GM21528 (cell line): Measurements from ENCODE around the gene MEGF8.

ENCODE experiments used
- ATAC-seq: cut with Tn5 transposase; IDR thresholded peaks from one replicate; pipeline ENCODE4 v1.9.1; 2021; ENCODE audit warnings: mild to moderate bottlenecking, moderate library complexity; ENCODE audit not compliant: unreplicated experiment, low FRiP score

Gene MEGF8

DNA sequence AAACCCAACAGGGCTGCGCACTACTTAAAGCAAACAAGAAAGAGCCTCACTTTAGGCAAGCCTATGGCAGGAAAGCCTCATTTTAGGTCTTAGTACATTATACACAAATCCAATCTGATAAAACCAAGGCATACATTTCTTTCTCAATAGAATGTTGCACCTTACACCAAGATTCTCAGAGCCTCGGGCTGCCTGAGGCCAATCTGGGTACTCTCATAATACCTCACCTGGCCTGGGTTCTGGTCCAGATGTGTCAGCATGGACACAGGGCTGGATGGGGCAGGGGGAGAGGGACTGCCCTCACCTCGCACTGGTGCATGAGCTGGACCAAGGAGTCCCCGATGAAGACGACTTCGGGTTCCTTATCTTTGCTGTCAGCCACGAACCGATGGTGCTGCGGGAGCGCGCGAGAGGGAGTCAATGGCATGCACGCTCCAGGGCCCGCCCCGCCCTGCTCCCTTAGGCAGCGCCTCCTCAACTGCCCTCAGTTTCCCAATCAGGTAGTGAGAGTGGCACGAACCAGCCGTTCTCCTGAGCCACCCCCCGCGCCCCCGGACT is 23.7 kb upstream of the MEGF8 start, which contains the start of gene PRR19:
Gene PRR19 (plus strand): TSS at position 487 of the 558 bp plus-strand sequence. CDS start 7,453 bp downstream, outside the sequence.
- peak; percentile 3 for ATAC-seq

GRCh38 chr19:42303101-42303464 is 22.4 kb upstream of the MEGF8 start:
- no peak for ATAC-seq

DNA sequence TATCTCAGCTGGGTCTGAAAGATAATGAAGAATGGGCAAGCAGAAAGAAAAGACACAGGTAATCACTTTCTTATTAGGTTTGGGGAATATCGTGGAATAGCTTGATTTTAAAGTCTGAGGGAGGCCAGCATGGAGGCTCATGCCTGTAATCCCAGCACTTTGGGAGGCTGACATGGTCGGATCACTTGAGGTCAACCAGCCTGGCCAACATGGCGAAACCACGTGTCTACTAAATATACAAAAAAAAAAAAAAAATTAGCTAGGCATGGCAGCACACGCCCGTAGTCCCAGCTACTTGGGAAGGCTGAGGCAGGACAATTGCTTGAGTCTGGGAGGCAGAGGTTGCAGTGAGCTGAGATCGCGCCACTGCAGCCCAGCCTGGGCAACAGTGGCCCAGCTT is 21.6 kb upstream of the MEGF8 start:
- no peak for ATAC-seq

- no peak for ATAC-seq
Observed at GRCh38 chr19:42306646-42307045, 18.8 kb upstream of the MEGF8 start.

DNA sequence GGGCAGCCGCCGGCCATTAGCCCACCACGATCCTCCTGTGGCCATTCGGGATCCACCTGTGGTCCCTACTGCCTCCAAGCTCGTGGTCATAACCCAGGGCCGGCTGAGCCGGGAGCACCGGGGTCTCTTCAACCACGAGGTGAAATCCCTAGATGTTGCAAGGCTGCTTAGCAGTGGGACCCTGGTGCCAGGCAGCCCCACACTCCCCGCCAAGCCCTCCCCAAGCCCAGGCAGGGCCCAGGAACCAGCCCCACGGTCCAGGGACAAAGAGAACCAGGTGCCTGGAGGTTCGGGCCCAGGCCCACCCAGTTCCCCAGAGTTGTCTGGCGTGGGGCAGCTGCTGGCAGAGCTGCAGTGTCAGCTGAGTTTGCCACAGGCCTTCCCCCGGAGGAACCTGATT is 15.7 kb upstream of the MEGF8 start:
- ATAC-seq, result no peak

- no peak for ATAC-seq
Observed at GRCh38 chr19:42311657-42312056, 13.8 kb upstream of the MEGF8 start.

DNA sequence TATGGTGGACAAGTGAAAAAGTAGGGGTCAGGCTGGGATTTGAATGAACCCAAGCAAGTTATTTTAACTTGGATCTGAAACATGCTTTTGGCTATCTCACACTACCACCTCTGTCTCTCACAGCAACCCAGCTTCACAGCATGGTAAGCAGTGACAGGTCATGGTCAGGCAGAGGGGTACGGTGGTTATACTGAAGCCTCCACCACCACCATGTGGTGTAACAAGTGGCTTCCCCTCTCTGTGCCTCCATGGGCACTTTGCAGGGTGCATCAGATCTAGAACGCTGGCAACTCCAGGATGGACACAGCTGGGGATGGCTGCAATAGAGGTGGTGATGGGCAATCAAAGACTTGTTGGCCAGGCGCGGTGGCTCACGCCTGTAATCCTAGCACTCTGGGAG is 13.1 kb upstream of the MEGF8 start:
- ATAC-seq, result no peak

- no peak for ATAC-seq
Observed at GRCh38 chr19:42313096-42313839, 12.2 kb upstream of the MEGF8 start, which contains the start of gene TMEM145. TSS of gene TMEM145 (plus strand) at chr19:42313309. CDS start at chr19:42313377, 68 bp downstream.

DNA sequence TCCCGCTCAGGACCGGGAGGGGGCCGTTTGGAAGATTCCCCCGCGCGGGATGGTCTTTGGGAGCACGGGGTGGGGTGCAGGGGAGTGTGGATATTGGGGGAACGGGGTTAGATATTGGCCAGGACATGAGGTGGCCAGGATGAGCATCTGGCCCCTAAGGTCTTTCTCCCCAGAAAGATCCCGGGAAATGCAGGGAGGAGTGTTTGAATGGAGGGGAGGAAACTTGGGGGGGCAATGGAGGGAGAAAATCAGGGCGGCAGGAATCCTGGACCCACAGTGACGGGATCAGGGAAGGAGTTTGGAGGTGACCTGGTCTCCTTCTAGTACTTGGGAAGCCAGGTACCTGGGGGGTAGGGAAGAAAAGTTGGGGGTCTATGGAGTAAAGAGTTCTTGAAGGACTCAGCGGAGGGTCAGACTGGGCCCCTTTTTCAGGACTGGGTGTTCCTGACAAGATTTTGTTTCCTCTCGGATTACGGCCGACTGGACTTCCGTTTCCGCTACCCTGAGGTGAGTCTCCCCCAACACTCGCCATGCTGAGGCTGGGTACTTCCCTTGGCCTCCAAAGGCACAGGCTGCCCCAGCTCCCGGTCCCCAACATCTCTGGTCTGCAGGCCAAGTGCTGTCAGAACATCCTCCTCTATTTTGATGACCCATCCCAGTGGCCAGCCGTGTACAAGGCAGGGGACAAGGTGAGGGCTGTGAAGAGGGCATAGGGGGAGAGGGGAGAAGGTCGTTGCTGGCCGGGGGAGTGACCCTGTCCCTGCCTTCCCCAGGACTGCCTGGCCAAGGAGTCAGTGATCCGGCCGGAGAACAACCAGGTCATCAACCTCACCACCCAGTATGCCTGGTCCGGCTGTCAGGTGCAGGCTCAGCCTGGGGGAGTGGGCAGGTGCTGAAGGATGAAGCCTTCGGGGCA is 11.3 kb upstream of the MEGF8 start:
- no peak for ATAC-seq

GRCh38 chr19:42315024-42315423 is 10.4 kb upstream of the MEGF8 start:
- ATAC-seq, result no peak

DNA sequence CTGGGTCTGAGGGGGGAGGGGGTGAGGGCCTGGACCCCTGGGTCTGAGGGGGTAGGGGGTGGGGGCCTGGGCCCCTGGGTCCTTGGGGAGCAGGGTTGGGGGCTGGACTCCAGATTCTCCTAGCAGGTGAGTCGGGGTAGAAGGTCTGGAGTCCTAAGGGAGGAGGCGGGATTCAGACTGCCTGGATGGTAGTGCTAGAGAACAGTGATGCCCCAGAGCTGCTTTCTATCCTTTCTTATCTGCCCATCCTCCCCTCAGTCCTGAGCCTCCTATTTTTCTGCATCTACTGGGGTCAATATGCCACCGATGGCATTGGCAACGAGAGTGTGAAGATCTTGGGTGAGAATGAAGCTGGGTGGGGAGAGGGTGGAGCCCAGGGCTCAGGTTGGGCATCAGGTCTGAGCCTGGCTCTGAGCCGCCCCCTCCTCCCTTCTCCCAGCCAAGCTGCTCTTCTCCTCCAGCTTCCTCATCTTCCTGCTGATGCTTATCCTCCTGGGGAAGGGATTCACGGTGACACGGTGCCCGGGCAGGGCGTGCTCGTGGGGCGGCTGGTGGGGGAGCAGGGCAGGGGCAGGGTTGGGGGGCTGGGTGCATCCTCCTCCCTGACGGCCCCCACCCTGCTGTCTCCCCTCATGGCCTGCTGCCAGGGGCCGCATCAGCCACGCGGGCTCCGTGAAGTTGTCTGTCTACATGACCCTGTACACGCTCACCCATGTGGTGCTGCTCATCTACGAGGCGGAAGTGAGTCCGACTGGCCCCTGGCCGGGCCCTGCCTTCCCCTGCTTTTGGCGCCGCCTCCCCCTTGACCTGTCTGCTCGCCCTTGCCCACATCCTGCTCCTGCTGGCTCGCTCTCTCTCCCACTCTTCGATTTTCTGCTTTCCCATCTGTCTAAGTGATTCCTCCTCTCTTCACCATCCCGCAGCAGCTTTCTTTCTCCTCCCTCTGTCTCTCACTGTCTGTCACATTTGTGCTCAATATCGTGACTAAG is 8.9 kb upstream of the MEGF8 start:
- ATAC-seq, result no peak

DNA sequence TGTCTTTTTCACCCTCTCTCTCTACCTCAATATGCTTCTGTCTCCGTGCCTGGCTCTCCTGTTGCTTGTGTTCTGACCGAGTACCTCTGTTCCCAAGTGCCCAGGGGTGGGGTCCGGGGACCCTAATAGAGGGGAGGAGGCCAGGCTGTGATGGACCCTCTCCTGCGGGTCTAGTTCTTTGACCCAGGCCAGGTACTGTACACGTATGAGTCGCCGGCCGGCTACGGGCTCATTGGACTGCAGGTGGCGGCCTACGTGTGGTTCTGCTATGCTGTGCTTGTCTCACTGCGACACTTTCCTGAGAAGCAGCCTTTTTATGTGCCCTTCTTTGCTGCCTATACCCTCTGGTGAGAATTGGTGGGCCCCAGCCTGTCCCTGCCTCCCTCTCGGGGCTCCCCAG is 7.9 kb upstream of the MEGF8 start:
- no peak for ATAC-seq

DNA sequence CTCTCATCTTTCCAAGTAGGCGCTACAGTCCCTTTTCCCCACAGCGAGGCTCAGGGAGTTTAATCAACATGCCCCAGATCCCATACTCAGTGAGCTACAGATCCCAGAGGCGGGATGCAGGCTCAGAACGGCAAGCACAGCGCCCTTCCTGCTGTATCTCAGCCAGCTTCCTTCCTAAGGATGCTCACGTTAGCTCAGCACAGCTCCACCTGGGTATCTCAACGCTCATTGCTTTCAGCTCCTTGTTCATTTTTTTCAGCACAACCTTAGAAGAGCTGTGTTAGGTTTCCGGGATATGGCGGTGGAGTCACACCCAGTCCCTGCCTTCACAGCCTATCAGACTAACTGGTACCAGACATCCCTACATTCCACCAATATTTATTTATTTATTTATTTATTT is 3.1 kb upstream of the MEGF8 start:
- no peak for ATAC-seq

DNA sequence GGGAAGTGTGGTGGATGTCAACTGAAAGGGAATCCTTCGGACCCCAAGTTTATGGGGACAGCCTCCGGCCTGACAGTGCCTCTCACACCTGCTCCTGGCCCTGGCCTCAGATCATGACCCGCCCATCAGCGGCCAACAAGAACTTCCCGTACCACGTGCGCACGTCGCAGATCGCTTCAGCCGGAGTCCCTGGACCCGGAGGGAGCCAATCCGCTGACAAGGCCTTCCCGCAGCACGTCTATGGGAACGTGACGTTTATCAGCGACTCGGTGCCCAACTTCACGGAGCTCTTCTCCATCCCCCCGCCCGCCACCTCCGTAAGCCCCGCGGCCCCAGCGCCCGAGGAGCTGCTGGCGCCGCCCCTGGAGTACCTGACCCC is 2.0 kb upstream of the MEGF8 start:
- ATAC-seq, result no peak

- no peak for ATAC-seq
Observed at GRCh38 chr19:42323852-42324654, 1.4 kb upstream of the MEGF8 start.

- no peak for ATAC-seq
Observed at GRCh38 chr19:42324655-42325307, 654 bp upstream of the MEGF8 start.

DNA sequence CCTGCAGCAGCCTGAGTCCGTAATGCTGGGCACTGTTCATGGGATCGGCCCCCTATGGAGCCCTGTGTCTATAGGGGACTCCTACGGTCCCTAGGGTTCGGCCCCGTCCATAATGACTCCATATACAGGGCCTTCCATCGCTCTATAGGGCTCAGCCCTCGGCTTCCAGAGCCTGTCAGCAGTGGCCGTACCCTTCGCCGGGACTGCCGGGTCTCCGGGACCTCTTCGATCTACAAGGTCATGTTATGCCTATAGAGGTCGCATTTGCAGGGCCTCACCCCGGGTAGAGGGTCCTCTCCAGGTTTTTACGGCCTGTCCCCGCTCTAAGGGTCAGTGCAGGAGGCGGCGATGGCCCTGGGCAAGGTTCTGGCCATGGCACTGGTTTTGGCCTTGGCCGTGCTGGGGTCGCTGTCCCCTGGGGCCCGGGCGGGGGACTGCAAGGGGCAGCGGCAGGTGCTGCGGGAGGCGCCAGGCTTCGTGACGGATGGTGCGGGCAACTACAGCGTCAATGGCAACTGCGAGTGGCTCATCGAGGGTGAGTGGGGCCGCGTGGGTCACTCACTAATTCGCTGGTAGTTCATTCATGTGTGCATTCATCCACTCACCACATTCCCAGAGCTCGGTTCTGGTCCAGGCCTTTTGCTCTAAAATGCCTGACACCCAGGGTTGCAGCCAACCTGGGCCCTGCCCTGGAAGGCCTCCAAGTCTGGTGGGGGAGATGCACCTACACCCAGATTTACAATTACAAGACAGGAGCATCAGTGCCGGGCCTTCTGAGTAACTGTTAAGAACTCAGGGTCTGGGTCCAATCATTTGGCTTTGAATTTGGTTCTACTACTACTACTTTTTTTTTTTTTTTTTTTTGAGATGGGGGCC is 699 bp downstream of the MEGF8 start:
- ATAC-seq, result peak; percentile 26

- ATAC-seq, result no peak
Observed at GRCh38 chr19:42326969-42327368, 1.5 kb downstream of the MEGF8 start.
